ENCODE measurements around the gene SIRT2.

Gene SIRT2

DNA sequence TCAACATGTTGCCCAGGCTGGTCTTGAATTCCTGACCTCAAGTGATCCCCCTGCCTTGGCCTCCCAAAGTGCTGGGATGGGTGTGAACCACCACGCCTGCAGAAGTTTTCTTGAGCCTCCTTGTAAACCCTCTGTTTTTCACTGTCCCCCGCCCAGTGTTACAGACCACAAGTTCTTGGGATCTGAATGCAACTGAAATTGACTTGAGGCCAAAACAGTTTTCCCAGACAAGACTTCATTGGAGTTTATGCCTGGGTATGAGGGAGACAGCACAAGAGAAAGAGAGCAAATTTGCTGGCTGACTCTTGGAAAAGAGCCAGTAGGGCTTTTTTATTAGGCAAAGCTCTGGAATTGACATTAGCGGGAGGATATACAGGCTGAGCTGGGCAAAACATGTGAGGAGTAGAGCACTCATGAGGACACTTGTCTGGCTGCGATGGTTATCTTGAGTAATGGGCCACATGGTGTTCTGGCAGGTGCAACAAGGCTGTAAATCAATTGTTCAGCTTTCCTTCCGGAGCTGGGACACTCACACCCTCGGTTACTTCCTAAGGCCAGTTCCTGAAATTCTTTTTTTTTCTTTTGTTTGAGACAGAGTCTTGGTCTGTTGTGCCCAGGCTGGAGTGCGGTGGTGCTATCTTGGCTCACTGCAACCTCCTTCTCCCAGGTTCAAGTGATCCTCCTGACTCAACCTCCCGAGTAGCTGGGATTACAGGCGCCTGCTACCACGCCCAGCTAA is 36.9 kb downstream of the SIRT2 start (continued):
- TF ChIP-seq, protein P1, sequence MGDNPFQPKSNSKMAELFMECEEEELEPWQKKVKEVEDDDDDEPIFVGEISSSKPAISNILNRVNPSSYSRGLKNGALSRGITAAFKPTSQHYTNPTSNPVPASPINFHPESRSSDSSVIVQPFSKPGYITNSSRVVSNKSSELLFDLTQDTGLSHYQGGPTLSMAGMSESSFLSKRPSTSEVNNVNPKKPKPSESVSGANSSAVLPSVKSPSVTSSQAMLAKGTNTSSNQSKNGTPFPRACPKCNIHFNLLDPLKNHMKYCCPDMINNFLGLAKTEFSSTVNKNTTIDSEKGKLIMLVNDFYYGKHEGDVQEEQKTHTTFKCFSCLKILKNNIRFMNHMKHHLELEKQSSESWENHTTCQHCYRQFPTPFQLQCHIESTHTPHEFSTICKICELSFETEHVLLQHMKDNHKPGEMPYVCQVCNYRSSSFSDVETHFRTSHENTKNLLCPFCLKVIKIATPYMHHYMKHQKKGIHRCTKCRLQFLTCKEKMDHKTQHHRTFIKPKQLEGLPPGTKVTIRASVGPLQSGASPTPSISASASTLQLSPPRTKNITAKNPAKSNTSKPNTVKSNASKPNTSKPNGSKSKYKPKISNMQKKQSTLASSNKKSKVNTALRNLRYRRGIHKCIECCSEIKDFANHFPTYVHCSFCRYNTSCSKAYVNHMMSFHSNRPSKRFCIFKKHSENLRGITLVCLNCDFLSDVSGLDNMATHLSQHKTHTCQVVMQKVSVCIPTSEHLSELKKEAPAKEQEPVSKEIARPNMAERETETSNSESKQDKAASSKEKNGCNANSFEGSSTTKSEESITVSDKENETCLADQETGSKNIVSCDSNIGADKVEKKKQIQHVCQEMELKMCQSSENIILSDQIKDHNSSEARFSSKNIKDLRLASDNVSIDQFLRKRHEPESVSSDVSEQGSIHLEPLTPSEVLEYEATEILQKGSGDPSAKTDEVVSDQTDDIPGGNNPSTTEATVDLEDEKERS (tag by site-specific recombination; IDR thresholded peaks at IDR 0.05) = no peak
- TF ChIP-seq ZNF132 (tag by site-specific recombination; IDR thresholded peaks at IDR 0.05; ENCODE audit: borderline replicate concordance) (no peak), ZNF311 (tag by site-specific recombination; IDR thresholded peaks at IDR 0.05; ENCODE audit: borderline replicate concordance) (no peak), BCL11B (tag by site-specific recombination; IDR thresholded peaks at IDR 0.05; ENCODE audit: low read depth) (no peak), ZNF596 (tag by site-specific recombination; IDR thresholded peaks at IDR 0.05) (peak; percentile 80), ZNF221 (tag by site-specific recombination; IDR thresholded peaks at IDR 0.05; ENCODE audit: borderline replicate concordance) (peak; percentile 68; the same call in 1 of the 2 replicates), ZNF777 (tag by site-specific recombination; IDR thresholded peaks at IDR 0.05; ENCODE audit: borderline replicate concordance) (no peak), SALL2 (tag by site-specific recombination; IDR thresholded peaks at IDR 0.05; ENCODE audit: borderline replicate concordance) (no peak), GLIS2 (tag by site-specific recombination; IDR thresholded peaks at IDR 0.05) (0 out of 2 replicates have a peak, but pooled peaks have one; percentile 33), ZFP69B (tag by site-specific recombination; IDR thresholded peaks at IDR 0.05) (0 out of 2 replicates have a peak, but pooled peaks have one; percentile 44), GLI4 (tag by site-specific recombination; IDR thresholded peaks at IDR 0.05) (no peak), ZNF133 (tag by site-specific recombination; IDR thresholded peaks at IDR 0.05) (0 out of 2 replicates have a peak, but pooled peaks have one; percentile 25), ZNF654 (tag by site-specific recombination; IDR thresholded peaks at IDR 0.05; ENCODE audit: low read depth) (no peak)
- TF ChIP-seq, protein P2, sequence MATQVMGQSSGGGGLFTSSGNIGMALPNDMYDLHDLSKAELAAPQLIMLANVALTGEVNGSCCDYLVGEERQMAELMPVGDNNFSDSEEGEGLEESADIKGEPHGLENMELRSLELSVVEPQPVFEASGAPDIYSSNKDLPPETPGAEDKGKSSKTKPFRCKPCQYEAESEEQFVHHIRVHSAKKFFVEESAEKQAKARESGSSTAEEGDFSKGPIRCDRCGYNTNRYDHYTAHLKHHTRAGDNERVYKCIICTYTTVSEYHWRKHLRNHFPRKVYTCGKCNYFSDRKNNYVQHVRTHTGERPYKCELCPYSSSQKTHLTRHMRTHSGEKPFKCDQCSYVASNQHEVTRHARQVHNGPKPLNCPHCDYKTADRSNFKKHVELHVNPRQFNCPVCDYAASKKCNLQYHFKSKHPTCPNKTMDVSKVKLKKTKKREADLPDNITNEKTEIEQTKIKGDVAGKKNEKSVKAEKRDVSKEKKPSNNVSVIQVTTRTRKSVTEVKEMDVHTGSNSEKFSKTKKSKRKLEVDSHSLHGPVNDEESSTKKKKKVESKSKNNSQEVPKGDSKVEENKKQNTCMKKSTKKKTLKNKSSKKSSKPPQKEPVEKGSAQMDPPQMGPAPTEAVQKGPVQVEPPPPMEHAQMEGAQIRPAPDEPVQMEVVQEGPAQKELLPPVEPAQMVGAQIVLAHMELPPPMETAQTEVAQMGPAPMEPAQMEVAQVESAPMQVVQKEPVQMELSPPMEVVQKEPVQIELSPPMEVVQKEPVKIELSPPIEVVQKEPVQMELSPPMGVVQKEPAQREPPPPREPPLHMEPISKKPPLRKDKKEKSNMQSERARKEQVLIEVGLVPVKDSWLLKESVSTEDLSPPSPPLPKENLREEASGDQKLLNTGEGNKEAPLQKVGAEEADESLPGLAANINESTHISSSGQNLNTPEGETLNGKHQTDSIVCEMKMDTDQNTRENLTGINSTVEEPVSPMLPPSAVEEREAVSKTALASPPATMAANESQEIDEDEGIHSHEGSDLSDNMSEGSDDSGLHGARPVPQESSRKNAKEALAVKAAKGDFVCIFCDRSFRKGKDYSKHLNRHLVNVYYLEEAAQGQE (tag by site-specific recombination; IDR thresholded peaks at IDR 0.05) = peak; percentile 20; the same call in 1 of the 2 replicates
- TF ChIP-seq, protein P3, sequence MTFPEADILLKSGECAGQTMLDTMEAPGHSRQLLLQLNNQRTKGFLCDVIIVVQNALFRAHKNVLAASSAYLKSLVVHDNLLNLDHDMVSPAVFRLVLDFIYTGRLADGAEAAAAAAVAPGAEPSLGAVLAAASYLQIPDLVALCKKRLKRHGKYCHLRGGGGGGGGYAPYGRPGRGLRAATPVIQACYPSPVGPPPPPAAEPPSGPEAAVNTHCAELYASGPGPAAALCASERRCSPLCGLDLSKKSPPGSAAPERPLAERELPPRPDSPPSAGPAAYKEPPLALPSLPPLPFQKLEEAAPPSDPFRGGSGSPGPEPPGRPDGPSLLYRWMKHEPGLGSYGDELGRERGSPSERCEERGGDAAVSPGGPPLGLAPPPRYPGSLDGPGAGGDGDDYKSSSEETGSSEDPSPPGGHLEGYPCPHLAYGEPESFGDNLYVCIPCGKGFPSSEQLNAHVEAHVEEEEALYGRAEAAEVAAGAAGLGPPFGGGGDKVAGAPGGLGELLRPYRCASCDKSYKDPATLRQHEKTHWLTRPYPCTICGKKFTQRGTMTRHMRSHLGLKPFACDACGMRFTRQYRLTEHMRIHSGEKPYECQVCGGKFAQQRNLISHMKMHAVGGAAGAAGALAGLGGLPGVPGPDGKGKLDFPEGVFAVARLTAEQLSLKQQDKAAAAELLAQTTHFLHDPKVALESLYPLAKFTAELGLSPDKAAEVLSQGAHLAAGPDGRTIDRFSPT (tag by site-specific recombination; IDR thresholded peaks at IDR 0.05) = peak; percentile 81
- TF ChIP-seq, protein P4, sequence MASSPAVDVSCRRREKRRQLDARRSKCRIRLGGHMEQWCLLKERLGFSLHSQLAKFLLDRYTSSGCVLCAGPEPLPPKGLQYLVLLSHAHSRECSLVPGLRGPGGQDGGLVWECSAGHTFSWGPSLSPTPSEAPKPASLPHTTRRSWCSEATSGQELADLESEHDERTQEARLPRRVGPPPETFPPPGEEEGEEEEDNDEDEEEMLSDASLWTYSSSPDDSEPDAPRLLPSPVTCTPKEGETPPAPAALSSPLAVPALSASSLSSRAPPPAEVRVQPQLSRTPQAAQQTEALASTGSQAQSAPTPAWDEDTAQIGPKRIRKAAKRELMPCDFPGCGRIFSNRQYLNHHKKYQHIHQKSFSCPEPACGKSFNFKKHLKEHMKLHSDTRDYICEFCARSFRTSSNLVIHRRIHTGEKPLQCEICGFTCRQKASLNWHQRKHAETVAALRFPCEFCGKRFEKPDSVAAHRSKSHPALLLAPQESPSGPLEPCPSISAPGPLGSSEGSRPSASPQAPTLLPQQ (tag by site-specific recombination; IDR thresholded peaks at IDR 0.05) = peak; percentile 88
- TF ChIP-seq, protein P5, sequence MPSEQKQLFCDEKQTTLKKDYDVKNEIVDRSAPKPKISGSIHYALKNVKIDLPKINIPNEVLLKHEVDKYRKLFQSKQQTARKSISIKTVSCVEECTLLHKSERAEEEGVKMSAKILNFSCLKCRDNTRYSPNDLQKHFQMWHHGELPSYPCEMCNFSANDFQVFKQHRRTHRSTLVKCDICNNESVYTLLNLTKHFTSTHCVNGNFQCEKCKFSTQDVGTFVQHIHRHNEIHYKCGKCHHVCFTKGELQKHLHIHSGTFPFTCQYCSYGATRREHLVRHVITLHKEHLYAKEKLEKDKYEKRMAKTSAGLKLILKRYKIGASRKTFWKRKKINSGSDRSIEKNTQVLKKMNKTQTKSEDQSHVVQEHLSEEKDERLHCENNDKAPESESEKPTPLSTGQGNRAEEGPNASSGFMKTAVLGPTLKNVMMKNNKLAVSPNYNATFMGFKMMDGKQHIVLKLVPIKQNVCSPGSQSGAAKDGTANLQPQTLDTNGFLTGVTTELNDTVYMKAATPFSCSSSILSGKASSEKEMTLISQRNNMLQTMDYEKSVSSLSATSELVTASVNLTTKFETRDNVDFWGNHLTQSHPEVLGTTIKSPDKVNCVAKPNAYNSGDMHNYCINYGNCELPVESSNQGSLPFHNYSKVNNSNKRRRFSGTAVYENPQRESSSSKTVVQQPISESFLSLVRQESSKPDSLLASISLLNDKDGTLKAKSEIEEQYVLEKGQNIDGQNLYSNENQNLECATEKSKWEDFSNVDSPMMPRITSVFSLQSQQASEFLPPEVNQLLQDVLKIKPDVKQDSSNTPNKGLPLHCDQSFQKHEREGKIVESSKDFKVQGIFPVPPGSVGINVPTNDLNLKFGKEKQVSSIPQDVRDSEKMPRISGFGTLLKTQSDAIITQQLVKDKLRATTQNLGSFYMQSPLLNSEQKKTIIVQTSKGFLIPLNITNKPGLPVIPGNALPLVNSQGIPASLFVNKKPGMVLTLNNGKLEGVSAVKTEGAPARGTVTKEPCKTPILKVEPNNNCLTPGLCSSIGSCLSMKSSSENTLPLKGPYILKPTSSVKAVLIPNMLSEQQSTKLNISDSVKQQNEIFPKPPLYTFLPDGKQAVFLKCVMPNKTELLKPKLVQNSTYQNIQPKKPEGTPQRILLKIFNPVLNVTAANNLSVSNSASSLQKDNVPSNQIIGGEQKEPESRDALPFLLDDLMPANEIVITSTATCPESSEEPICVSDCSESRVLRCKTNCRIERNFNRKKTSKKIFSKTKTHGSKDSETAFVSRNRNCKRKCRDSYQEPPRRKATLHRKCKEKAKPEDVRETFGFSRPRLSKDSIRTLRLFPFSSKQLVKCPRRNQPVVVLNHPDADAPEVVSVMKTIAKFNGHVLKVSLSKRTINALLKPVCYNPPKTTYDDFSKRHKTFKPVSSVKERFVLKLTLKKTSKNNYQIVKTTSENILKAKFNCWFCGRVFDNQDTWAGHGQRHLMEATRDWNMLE (tag by site-specific recombination; conservative IDR thresholded peaks at IDR 0.05; ENCODE audit: low read depth) = 0 out of 2 replicates have a peak, but pooled peaks have one; percentile 17
- TF ChIP-seq, protein P6, sequence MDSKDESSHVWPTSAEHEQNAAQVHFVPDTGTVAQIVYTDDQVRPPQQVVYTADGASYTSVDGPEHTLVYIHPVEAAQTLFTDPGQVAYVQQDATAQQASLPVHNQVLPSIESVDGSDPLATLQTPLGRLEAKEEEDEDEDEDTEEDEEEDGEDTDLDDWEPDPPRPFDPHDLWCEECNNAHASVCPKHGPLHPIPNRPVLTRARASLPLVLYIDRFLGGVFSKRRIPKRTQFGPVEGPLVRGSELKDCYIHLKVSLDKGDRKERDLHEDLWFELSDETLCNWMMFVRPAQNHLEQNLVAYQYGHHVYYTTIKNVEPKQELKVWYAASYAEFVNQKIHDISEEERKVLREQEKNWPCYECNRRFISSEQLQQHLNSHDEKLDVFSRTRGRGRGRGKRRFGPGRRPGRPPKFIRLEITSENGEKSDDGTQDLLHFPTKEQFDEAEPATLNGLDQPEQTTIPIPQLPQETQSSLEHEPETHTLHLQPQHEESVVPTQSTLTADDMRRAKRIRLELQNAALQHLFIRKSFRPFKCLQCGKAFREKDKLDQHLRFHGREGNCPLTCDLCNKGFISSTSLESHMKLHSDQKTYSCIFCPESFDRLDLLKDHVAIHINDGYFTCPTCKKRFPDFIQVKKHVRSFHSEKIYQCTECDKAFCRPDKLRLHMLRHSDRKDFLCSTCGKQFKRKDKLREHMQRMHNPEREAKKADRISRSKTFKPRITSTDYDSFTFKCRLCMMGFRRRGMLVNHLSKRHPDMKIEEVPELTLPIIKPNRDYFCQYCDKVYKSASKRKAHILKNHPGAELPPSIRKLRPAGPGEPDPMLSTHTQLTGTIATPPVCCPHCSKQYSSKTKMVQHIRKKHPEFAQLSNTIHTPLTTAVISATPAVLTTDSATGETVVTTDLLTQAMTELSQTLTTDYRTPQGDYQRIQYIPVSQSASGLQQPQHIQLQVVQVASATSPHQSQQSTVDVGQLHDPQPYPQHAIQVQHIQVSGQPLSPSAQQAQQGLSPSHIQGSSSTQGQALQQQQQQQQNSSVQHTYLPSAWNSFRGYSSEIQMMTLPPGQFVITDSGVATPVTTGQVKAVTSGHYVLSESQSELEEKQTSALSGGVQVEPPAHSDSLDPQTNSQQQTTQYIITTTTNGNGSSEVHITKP (tag by site-specific recombination; IDR thresholded peaks at IDR 0.05) = peak; percentile 86
